HAP-1 (cell line): ENCODE measurements around the gene OR5AC2.

ENCODE experiments used
- DNase-seq, 2 experiments: peaks; one replicate each; pipeline ENCODE4 v3.0.0-alpha.2; 2016 to 2020; ENCODE audit warnings: low spot score in 2 of 2
- H3K27me3 ChIP-seq: fragments of 250-450 bp; sonication (Bioruptor Pico); 2 replicates; pipeline ENCODE4 v1.5.1; 2020; ENCODE audit warnings: low read depth, mild to moderate bottlenecking, moderate library complexity
- H3K36me3 ChIP-seq: fragments of 250-450 bp; sonication (Bioruptor Pico); replicated peaks from 2 replicates; pipeline ENCODE4 v1.5.1; 2020; ENCODE audit warnings: mild to moderate bottlenecking
- H3K4me1 ChIP-seq: fragments of 250-450 bp; sonication (Bioruptor Pico); 2 replicates; pipeline ENCODE4 v1.5.1; 2020; ENCODE audit warnings: mild to moderate bottlenecking
- H3K4me3 ChIP-seq: fragments of 250-450 bp; sonication (Bioruptor Pico); 2 replicates; pipeline ENCODE4 v1.5.1; 2020; ENCODE audit warnings: mild to moderate bottlenecking, moderate library complexity
- H3K9me3 ChIP-seq: fragments of 250-450 bp; sonication (Bioruptor Pico); 2 replicates; pipeline ENCODE4 v1.5.1; 2020; ENCODE audit warnings: mild to moderate bottlenecking, moderate library complexity
- in situ Hi-C: fragments of 300-500 bp; cut with MboI; formaldehyde crosslinking; loops from 3 replicates; pipeline ENCODE4 v1.14.3; 2020; ENCODE audit warnings: low sequenced_read_pairs, inconsistent platforms, mixed read lengths

Gene OR5AC2, protein sequence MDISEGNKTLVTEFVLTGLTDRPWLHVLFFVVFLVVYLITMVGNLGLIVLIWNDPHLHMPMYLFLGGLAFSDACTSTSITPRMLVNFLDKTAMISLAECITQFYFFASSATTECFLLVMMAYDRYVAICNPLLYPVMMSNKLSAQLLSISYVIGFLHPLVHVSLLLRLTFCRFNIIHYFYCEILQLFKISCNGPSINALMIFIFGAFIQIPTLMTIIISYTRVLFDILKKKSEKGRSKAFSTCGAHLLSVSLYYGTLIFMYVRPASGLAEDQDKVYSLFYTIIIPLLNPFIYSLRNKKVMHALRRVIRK

DNA sequence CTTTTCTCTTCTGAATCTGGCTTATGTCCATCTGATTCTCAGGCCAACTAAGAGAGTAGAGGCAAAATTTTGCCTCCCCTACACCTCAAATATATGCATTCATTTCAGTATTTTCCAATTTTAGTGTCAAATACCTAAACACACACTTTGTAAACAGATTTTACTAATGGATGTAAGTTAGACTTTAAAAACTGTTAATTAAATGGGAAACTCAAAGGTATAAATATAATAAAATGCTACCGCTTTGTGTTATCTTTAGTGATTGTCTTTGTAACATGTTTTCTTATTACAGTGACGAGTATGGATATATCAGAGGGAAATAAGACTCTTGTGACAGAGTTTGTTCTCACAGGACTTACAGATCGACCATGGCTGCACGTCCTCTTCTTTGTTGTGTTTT is at the start of gene OR5AC2:
TSS of gene OR5AC2 (plus strand) at position 301 of the 400 bp plus-strand sequence. CDS start at position 301, 0 bp downstream.
- Histone ChIP-seq H3K9me3 (no peaks in the 10 kb centered on the region), H3K4me1 (no peaks in the 10 kb centered on the region), H3K4me3 (no peak within 1 kb of the TSS), H3K27me3 (no peaks in the 10 kb centered on the region; the same call in 1 of the 2 replicates), H3K36me3 (no peaks in the 10 kb centered on the region)
- no peak for DNase-seq
- in situ Hi-C loops: no loop called here

DNA sequence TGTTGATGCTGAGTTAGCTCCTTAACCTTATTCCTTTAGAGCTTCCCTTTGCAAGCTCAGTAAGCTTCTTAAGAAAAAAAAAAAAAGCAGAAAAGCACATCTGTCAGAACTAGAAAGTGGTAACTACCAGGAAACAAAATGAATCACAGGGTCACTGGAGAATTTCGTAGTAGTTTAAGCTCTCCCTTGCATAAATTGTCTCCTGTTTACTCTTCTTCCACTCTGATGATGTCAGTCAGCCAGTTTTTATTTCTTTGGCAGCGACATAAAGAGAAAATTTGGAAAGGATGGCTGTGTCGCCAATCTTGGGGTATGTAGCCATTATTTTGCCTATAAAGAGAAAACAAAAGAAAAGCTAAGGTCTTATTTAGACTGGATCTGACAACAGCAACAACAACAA is 48.7 kb upstream of the OR5AC2 start:
- in situ Hi-C loops: no loop called here
- DNase-seq: no peak
- Histone ChIP-seq H3K36me3 (no peaks in the 10 kb centered on the region), H3K4me1 (peaks cover 35% of the 10 kb centered on the region), H3K4me3 (no peak overlapping the region), H3K27me3 (peaks cover 3% of the 10 kb centered on the region; the same call in 1 of the 2 replicates), H3K9me3 (no peaks in the 10 kb centered on the region)

DNA sequence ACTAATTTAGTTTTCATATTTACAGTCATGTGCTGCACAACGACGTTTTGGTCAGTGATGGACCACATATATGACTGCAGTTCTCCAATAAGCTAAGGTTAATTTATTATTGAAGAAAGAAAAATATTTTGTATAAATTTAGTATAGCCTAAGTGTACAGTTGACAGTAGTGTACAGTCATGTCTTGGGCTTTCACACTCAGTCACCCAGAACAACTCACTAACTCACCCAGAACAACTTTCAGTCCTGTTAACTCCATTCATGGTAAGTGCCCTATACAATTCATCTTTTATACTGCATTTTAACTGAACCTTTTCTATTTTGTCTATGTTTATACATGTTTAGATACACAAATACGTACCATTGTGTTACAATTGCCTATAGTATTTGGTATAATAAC is 48.1 kb upstream of the OR5AC2 start:
- Histone ChIP-seq H3K27me3 (peaks cover 3% of the 10 kb centered on the region; the same call in 1 of the 2 replicates), H3K9me3 (no peaks in the 10 kb centered on the region), H3K4me1 (peaks cover 29% of the 10 kb centered on the region), H3K36me3 (no peaks in the 10 kb centered on the region), H3K4me3 (no peak overlapping the region; the same call in 1 of the 2 replicates)
- in situ Hi-C loops: no loop called here
- DNase-seq: no peak

DNA sequence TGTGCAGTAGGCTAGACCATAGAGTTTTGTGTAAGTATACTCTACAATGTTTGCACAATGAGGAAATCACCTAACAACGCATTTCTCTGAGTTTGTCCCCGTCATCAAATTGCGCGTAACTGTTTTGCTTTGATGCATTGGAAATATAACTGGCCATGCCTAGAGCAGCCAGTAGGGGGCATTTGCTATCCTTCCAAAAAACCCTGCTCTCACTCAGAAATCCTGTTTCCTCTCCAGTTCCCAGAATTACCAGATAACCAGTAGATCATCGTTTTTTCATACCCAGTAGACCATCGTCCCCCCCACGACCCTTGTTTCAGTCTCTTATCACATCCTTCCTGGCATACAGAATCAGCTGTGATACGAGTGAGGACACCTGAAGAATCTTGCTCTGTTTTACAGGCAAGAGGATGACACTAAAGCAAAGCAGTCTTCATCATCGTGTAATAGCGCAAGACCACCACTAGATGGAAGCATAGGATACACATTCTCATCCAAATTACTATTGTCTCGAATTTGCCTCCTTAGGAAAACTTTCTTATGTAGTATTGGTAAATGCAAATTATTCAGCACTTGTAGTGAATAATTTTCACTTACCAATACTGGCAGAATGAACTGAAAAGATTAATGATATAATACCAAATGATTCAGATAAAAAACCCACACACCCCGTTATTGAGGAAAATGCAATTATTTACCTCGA is 47.5 kb upstream of the OR5AC2 start:
- peak overlapping the region; percentile 17 for H3K4me3 ChIP-seq
- H3K27me3 ChIP-seq: peaks cover 3% of the 10 kb centered on the region; the same call in 1 of the 2 replicates
- no peaks in the 10 kb centered on the region for H3K9me3 ChIP-seq
- H3K36me3 ChIP-seq: no peaks in the 10 kb centered on the region
- peaks cover 27% of the 10 kb centered on the region for H3K4me1 ChIP-seq
- peak; percentile 78 to 80 for DNase-seq
- in situ Hi-C loops: loop anchor here (5.0 kb wide), 1 partner anchor 288 kb away; no protein-coding TSS in a partner anchor

DNA sequence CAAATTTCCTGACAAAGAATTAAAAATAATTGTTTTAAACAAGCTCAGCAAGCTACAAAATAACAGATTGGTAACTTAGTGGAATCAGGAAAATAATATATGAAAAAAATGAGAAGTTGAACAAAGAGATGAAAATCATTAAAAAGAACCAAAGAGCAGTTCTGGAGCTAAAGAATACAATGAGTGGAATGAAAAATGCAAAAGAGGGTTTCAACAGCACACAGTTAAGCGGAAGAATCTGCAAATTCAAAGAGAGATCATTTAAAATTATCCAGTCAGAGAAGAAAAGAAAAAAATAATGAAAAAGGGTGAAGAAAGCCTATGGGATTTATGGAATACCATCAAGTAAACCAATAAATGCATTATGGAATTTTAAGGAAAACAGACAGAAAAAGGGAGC is 45.6 kb upstream of the OR5AC2 start:
- Histone ChIP-seq H3K27me3 (peaks cover 3% of the 10 kb centered on the region; the same call in 1 of the 2 replicates), H3K9me3 (no peaks in the 10 kb centered on the region), H3K36me3 (no peaks in the 10 kb centered on the region), H3K4me3 (no peak overlapping the region), H3K4me1 (peaks cover 14% of the 10 kb centered on the region)
- DNase-seq: no peak
- in situ Hi-C loops: loop anchor here (5.0 kb wide), 1 partner anchor 286 kb away; no protein-coding TSS in a partner anchor

DNA sequence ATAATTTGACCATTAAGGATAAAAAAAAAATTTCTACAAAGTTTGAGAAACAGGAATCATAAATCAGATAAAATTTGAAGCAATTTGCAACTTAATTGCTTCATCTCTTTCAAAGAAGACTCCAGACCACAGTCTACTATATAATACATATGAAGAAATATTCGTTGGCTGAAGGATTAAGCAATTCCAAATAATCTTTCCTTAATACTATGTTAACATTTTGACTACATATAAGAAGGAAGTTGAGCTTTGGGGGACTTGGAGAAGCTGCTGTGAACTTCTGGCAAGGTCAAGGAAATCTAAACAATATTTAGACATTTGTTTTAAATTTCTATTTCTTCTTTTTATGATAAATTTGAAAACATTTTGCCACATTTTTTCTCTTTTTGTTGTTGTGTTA is 38.4 kb upstream of the OR5AC2 start:
- in situ Hi-C loops: no loop called here
- no peaks in the 10 kb centered on the region for H3K9me3 ChIP-seq
- no peaks in the 10 kb centered on the region for H3K4me1 ChIP-seq
- H3K27me3 ChIP-seq: peaks cover 3% of the 10 kb centered on the region; the same call in 1 of the 2 replicates
- no peak for DNase-seq
- no peaks in the 10 kb centered on the region for H3K36me3 ChIP-seq
- no peak overlapping the region for H3K4me3 ChIP-seq

DNA sequence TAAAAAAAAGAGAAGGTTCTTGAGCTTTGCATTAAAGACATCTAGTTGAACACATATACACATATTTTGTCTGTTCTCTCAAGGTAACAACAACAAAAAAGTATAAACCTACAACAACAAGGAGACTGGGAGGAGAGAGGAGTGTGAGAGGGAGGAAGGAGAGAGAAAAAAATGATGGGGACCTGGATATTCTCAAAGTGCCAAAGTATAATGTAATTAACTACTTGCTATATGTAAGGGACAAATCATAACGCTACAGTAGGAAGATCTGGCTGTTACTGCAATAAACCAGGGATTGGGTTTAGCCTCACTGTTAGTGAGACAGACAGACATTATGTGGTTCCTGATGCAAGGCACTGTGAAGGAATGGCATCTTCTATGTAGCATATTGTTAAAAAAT is 37.7 kb upstream of the OR5AC2 start:
- H3K27me3 ChIP-seq: peaks cover 3% of the 10 kb centered on the region; the same call in 1 of the 2 replicates
- H3K36me3 ChIP-seq: no peaks in the 10 kb centered on the region
- no peak for DNase-seq
- no peaks in the 10 kb centered on the region for H3K4me1 ChIP-seq
- H3K9me3 ChIP-seq: no peaks in the 10 kb centered on the region
- in situ Hi-C loops: no loop called here
- H3K4me3 ChIP-seq: no peak overlapping the region

DNA sequence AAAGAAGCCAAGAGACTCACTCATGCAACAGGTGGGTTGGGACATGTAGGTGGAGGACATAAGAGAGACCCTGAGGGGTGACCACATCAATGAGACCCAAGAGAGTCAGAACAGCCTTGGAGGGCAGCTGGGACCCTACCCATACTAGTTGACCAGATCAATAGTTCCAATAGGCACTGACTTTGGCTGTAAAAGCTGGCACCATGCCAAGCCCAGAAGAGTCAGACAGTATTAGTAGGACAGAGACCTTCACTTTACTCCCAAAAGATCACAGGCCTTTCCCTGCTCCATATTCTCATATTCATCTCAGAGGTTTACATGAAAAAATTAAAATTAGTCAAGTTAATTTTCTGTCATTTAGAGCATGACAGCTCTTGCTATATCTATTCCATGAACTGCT is 30.9 kb upstream of the OR5AC2 start:
- in situ Hi-C loops: no loop called here
- no peak for DNase-seq
- Histone ChIP-seq H3K36me3 (no peaks in the 10 kb centered on the region), H3K4me3 (no peak overlapping the region), H3K9me3 (no peaks in the 10 kb centered on the region), H3K4me1 (peaks cover 17% of the 10 kb centered on the region), H3K27me3 (peaks cover 3% of the 10 kb centered on the region; the same call in 1 of the 2 replicates)

DNA sequence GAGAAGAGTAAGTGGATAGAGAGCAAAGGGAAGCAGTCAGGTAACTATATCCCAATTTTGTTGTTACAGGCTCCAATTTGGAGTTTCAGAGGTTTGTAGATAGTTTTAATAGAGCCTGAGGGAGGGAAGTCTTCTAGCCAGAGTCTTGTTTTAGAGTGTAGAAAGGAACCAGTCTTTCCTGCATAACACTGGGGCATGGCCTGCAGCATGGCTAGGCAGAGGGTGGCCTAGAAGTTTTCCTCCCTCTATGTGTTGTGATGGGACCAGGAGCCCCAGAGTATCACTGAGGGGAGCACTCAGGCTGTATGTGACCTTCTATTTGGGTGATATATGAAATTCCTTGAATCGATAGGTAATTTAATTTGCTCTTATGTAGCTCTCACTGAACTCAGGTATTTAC is 29.3 kb upstream of the OR5AC2 start:
- Histone ChIP-seq H3K4me3 (no peak overlapping the region), H3K4me1 (peaks cover 17% of the 10 kb centered on the region), H3K27me3 (peaks cover 3% of the 10 kb centered on the region; the same call in 1 of the 2 replicates), H3K36me3 (no peaks in the 10 kb centered on the region), H3K9me3 (no peaks in the 10 kb centered on the region)
- no peak for DNase-seq
- in situ Hi-C loops: no loop called here

DNA sequence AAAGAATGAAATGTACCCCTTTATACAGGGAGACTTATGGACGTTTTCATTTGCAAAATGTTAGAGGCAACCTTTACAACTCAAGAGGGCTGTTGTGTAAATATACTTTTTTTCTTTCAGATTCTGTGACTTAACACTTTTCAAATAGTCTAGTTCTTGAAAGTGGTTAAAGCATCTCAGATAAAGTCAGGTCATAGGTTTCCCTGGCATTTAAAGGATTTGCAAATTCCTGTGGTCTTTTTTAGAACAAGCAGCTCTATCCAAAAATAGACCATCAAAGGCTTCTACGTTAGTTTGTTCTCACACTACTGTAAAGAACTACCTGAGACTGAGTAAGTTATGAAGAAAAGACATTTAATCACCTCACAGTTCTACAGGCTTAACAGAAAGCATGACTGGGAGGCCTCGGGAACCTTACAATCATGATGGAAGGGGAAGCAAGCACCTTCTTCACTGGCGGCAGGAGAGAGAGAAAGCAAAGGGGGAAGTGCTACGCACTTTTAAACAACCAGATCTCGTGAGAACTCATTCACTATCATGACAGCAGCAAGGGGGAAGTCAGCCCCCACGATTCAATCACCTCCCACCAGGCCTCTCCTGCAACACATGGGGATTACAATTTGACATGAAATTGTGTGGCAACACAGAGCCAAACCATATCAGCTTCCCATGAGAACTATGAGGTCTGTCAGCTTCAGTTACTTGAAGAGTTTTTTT is 28.6 kb upstream of the OR5AC2 start:
- in situ Hi-C loops: no loop called here
- DNase-seq: peak; percentile 19 to 62
- H3K4me1 ChIP-seq: peaks cover 17% of the 10 kb centered on the region

DNA sequence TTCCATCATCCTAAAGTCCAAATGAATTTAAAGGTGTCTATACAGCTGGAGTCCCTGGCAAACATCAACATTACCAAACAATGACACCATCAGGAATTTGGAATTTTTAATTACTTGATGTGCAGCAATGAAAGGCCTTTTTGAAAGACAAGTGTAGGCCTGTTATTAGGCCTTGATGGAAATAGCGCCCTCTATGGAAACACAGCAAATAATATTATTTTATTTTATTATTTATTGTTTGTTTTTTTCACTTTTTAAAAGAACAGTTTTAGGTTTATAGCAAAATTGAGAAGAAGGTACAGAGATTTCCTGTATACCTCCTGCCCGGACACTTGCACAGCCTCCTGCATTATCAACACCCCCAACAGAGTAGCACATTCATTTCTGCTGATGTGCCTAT is 18.1 kb upstream of the OR5AC2 start:
- Histone ChIP-seq H3K36me3 (no peaks in the 10 kb centered on the region), H3K4me3 (no peak overlapping the region), H3K27me3 (no peaks in the 10 kb centered on the region; the same call in 1 of the 2 replicates), H3K9me3 (no peaks in the 10 kb centered on the region), H3K4me1 (no peaks in the 10 kb centered on the region; the same call in 1 of the 2 replicates)
- in situ Hi-C loops: no loop called here
- DNase-seq: no peak

More for the DNA sequence above, 28.6 kb upstream of the OR5AC2 start:
- H3K9me3 ChIP-seq: no peaks in the 10 kb centered on the region
- peaks cover 3% of the 10 kb centered on the region; the same call in 1 of the 2 replicates for H3K27me3 ChIP-seq
- H3K36me3 ChIP-seq: no peaks in the 10 kb centered on the region
- no peak overlapping the region for H3K4me3 ChIP-seq

DNA sequence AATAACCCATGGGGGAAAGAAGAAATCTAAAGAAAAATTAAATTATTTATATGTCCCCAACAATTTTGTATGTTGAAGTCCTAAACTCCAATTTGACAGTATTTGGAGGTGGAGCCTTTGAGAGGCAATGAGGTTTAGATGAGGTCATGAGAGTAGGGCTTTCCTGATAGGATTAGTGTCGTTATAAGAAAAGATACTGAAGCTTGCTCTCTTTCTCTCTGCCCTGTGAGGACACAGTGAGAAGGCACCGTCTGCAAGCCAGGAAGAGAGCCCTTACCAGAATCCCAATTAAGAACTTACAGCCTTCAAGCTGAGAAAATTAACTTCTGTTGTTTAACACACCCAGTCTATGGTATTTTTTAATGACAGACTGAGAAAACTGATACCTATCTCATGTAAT is 16.1 kb upstream of the OR5AC2 start:
- no peaks in the 10 kb centered on the region; the same call in 1 of the 2 replicates for H3K27me3 ChIP-seq
- H3K36me3 ChIP-seq: no peaks in the 10 kb centered on the region
- in situ Hi-C loops: no loop called here
- DNase-seq: no peak
- H3K4me1 ChIP-seq: no peaks in the 10 kb centered on the region; the same call in 1 of the 2 replicates
- H3K4me3 ChIP-seq: no peak overlapping the region
- no peaks in the 10 kb centered on the region for H3K9me3 ChIP-seq

DNA sequence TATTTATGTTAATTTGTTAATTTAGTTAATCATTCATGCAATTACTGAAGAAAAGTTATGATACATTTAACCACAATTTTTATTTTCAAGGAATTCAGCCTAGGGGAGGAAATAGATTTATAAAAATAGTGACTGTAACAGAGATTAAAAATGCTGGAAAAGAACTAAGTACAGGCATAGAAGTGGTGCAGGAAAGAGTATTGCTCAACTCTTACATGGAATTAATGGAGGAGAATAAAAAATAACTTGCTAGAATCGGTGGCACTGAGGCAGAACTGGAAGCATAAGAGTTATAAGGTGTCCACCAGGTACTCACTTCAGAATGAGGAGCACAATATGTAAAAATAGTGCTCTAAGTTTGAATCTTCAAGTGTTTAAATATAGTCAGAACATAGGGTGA is 13.5 kb upstream of the OR5AC2 start:
- H3K27me3 ChIP-seq: no peaks in the 10 kb centered on the region
- in situ Hi-C loops: no loop called here
- no peaks in the 10 kb centered on the region; the same call in 1 of the 2 replicates for H3K4me1 ChIP-seq
- no peak for DNase-seq
- no peak overlapping the region for H3K4me3 ChIP-seq
- H3K9me3 ChIP-seq: no peaks in the 10 kb centered on the region
- no peaks in the 10 kb centered on the region for H3K36me3 ChIP-seq
